WTC11 (cell line): ENCODE results near the gene RIPPLY2. TPM values are rescaled to one million over a fixed set of nuclear protein-coding genes. Genes with fewer than 3 reads are reported as not detected.

Experiments used
- ATAC-seq: fragments of 200-7000 bp; cut with Tn5 transposase; 2 replicates; pipeline ENCODE4 v1.10.0; 2021; ENCODE audit warnings: mild to moderate bottlenecking, moderate library complexity
- CTCF ChIA-PET: fragments of 300-600 bp; sonication (Branson Sonifier 250); formaldehyde crosslinking; loops from one replicate; lab custom pipeline; 2021; ENCODE audit warnings: antibody characterized with exemption; lab: Charles Lee
- POLR2A ChIA-PET: fragments of 350-600 bp; sonication (Branson Sonifier 250); formaldehyde crosslinking; loops from one replicate; lab custom pipeline; 2021; ENCODE audit warnings: antibody characterized with exemption; lab: Charles Lee
- DNase-seq: peaks from one replicate; pipeline ENCODE4 v3.0.0; 2021; ENCODE audit warnings: low spot score
- H3K27ac Mint-ChIP-seq: 2 replicates; pipeline ENCODE4 v1.8.0; 2021; ENCODE audit warnings: mixed read lengths
- H3K27me3 Mint-ChIP-seq: 2 replicates; pipeline ENCODE4 v1.8.0; 2021; ENCODE audit warnings: low read depth, mild to moderate bottlenecking, moderate library complexity, mixed read lengths
- H3K36me3 Mint-ChIP-seq: 2 replicates; pipeline ENCODE4 v1.8.0; 2021; ENCODE audit warnings: mixed read lengths
- H3K4me1 Mint-ChIP-seq: 2 replicates; pipeline ENCODE4 v1.8.0; 2022; ENCODE audit warnings: mixed read lengths
- H3K4me3 Mint-ChIP-seq: 2 replicates; pipeline ENCODE4 v1.8.0; 2021; ENCODE audit warnings: mild to moderate bottlenecking, moderate library complexity, mixed read lengths
- H3K9me3 Mint-ChIP-seq: 2 replicates; pipeline ENCODE4 v1.8.0; 2021; ENCODE audit warnings: mixed read lengths
- ATF1 ChIP-seq: sonication (generic); formaldehyde crosslinking; IDR thresholded peaks from 2 replicates; pipeline ENCODE4 v1.8.1; 2023; ENCODE audit warnings: mild to moderate bottlenecking, moderate library complexity, missing genetic modification reagents
- CREM ChIP-seq: sonication (generic); formaldehyde crosslinking; IDR thresholded peaks from 2 replicates; pipeline ENCODE4 v1.8.1; 2022; ENCODE audit warnings: mild to moderate bottlenecking, missing genetic modification reagents, moderate library complexity
- FOXJ3 ChIP-seq: sonication (generic); formaldehyde crosslinking; IDR thresholded peaks from 2 replicates; pipeline ENCODE4 v1.9.0; 2021; ENCODE audit warnings: missing genetic modification reagents, mild to moderate bottlenecking, borderline replicate concordance
- FOXP1 ChIP-seq: sonication (generic); formaldehyde crosslinking; IDR thresholded peaks from 2 replicates; pipeline ENCODE4 v1.8.0; 2022; ENCODE audit warnings: missing genetic modification reagents, mild to moderate bottlenecking, moderate library complexity, borderline replicate concordance
- IRF2 ChIP-seq: sonication (generic); formaldehyde crosslinking; IDR thresholded peaks from 2 replicates; pipeline ENCODE4 v1.8.0; 2022; ENCODE audit warnings: low read depth, missing genetic modification reagents, borderline replicate concordance
- MXD4 ChIP-seq: fragments of 250-450 bp; sonication (Bioruptor Pico); IDR thresholded peaks from 2 replicates; pipeline ENCODE4 v1.8.0; 2021; ENCODE audit warnings: mild to moderate bottlenecking, moderate library complexity, borderline replicate concordance
- NFE2L1 ChIP-seq: sonication (generic); formaldehyde crosslinking; IDR thresholded peaks from 2 replicates; pipeline ENCODE4 v1.8.1; 2023; ENCODE audit warnings: missing genetic modification reagents
- SOX15 ChIP-seq: fragments of 250-450 bp; sonication (Bioruptor Pico); IDR thresholded peaks from 2 replicates; pipeline ENCODE4 v1.9.0; 2021; ENCODE audit warnings: mild to moderate bottlenecking
- SP1 ChIP-seq: sonication (generic); formaldehyde crosslinking; conservative IDR thresholded peaks from 2 replicates; pipeline ENCODE4 v1.8.1; 2022; ENCODE audit warnings: missing genetic modification reagents
- TCF7 ChIP-seq: sonication (generic); formaldehyde crosslinking; IDR thresholded peaks from 2 replicates; pipeline ENCODE4 v1.8.0; 2022; ENCODE audit warnings: mild to moderate bottlenecking, low read depth, missing genetic modification reagents, moderate library complexity
- TEAD1 ChIP-seq: sonication (generic); formaldehyde crosslinking; IDR thresholded peaks from 2 replicates; pipeline ENCODE4 v1.8.0; 2022; ENCODE audit warnings: mild to moderate bottlenecking, missing genetic modification reagents
- TEAD4 ChIP-seq: sonication (generic); formaldehyde crosslinking; IDR thresholded peaks from 2 replicates; pipeline ENCODE4 v1.8.0; 2022; ENCODE audit warnings: mild to moderate bottlenecking, missing genetic modification reagents
- ZBTB21 ChIP-seq: sonication (generic); formaldehyde crosslinking; IDR thresholded peaks from 2 replicates; pipeline ENCODE4 v1.8.1; 2023; ENCODE audit warnings: mild to moderate bottlenecking, missing genetic modification reagents, borderline replicate concordance
- ZNF232 ChIP-seq: sonication (generic); formaldehyde crosslinking; IDR thresholded peaks from 2 replicates; pipeline ENCODE4 v1.8.0; 2022; ENCODE audit warnings: mild to moderate bottlenecking, missing genetic modification reagents
- total RNA-seq: library from RNA; stranded (reverse); gene quantifications from 3 replicates; pipeline ENCODE4 v1.2.3, GENCODE V29; 2021
- TF ChIP-seq, protein P1 (sequence below): fragments of 250-450 bp; sonication (Bioruptor Pico); IDR thresholded peaks from 2 replicates; pipeline ENCODE4 v1.9.0; 2021; ENCODE audit warnings: mild to moderate bottlenecking
- TF ChIP-seq, protein P2 (sequence below): sonication (generic); formaldehyde crosslinking; conservative IDR thresholded peaks from 2 replicates; pipeline ENCODE4 v1.8.1; 2023; ENCODE audit warnings: mild to moderate bottlenecking, low read depth, missing genetic modification reagents, moderate library complexity
- TF ChIP-seq, protein P3 (sequence below): sonication (generic); formaldehyde crosslinking; IDR thresholded peaks from 2 replicates; pipeline ENCODE4 v1.8.0; 2022; ENCODE audit warnings: mild to moderate bottlenecking, missing genetic modification reagents

RIPPLY2 gene
- total RNA-seq, 1 experiment from 2014 or later = 0.66 TPM

DNA sequence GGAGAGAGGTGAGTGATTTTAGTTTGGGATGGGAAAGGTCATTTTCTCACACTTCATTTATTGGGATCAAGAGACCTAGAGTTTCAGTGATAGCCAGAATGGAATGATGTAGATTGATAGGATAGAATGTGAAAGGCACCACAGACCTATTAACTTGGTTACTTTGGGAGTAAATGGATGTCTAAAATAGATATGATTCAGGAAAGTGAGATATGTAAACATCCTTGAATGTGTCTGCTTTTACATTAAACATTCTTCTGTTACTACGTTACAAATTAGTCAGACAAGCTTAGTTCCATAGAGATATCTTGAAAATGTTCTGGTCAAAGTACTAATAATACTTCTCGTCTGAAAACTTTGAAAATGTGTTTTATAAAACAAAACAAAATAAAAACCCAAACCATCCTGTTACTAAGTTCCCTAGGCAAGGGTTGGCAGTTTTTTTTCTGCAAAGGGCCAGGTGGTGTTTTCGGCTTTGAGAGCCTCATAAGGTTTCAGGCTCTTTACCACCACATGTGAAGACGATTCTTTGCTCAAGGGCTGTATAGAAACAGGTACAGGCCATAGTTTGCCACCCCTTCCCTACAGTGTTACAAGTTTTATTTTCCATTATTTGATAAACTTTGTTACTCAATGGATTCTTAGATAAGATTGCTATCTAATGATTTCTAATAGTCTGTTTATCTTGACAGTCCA is 9.8 kb downstream of the RIPPLY2 start:
- no peak for DNase-seq
- POLR2A ChIA-PET = no interaction called here
- peaks cover 36% of the 10 kb centered on the region for H3K36me3 Mint-ChIP-seq

DNA sequence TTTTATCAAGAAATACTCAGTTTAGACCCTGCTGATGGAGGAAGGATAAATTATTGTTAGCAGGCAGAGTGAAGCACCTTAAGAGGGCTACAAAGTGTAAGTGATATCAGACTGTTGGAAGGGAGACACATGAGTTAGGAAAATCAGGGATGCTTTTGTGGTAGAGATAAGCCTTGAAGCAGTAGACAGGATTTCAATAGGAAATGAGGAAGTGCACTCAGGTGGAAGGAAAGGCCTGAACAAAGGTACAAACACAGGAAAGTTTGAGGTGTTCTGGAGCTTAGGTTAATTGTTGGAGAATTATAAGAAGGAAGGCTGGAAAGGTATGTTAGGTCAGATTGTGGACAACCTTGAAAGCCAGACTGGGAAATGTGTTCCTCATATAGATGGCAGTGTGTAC is 13.9 kb downstream of the RIPPLY2 start:
- no peak for TF ChIP-seq ZNF232 (CRISPR knock-in tag)
- TF ChIP-seq FOXP1 (CRISPR knock-in tag) = no peak
- no peak for TF ChIP-seq SOX15 (CRISPR knock-in tag)
- TF ChIP-seq MXD4 (CRISPR knock-in tag) = no peak
- TF ChIP-seq IRF2 (CRISPR knock-in tag) = no peak
- TF ChIP-seq TEAD4 (CRISPR knock-in tag) = no peak
- TF ChIP-seq, all 79 proteins: peak for 0
- no peak for ATAC-seq
- Mint-ChIP-seq H3K9me3 (peaks cover 22% of the 10 kb centered on the region), H3K27me3 (no peaks in the 10 kb centered on the region; the same call in 1 of the 2 replicates), H3K4me3 (no peak overlapping the region), H3K36me3 (peaks cover 52% of the 10 kb centered on the region), H3K4me1 (no peaks in the 10 kb centered on the region), H3K27ac (no peak overlapping the region)
- POLR2A ChIA-PET = no interaction called here
- CTCF ChIA-PET = interaction anchor here (0.6 kb wide), 1 partner anchor 360 kb away, joined by 3 read pairs; the partner anchor contains the start of gene CEP162
- DNase-seq = no peak

More for the DNA sequence above, 9.8 kb downstream of the RIPPLY2 start:
- no peak overlapping the region for H3K27ac Mint-ChIP-seq
- CTCF ChIA-PET = no interaction called here
- H3K4me3 Mint-ChIP-seq = no peak overlapping the region
- H3K27me3 Mint-ChIP-seq = no peaks in the 10 kb centered on the region; the same call in 1 of the 2 replicates
- H3K4me1 Mint-ChIP-seq = peaks cover 20% of the 10 kb centered on the region
- TF ChIP-seq TEAD1 (CRISPR knock-in tag) (no peak), ATF1 (CRISPR knock-in tag) (no peak), SOX15 (CRISPR knock-in tag) (no peak), TCF7 (CRISPR knock-in tag) (no peak), SP1 (CRISPR knock-in tag) (no peak), FOXJ3 (no peak), ZBTB21 (CRISPR knock-in tag) (no peak), CREM (CRISPR knock-in tag) (no peak), NFE2L1 (CRISPR knock-in tag) (no peak)
- TF ChIP-seq, protein P1, sequence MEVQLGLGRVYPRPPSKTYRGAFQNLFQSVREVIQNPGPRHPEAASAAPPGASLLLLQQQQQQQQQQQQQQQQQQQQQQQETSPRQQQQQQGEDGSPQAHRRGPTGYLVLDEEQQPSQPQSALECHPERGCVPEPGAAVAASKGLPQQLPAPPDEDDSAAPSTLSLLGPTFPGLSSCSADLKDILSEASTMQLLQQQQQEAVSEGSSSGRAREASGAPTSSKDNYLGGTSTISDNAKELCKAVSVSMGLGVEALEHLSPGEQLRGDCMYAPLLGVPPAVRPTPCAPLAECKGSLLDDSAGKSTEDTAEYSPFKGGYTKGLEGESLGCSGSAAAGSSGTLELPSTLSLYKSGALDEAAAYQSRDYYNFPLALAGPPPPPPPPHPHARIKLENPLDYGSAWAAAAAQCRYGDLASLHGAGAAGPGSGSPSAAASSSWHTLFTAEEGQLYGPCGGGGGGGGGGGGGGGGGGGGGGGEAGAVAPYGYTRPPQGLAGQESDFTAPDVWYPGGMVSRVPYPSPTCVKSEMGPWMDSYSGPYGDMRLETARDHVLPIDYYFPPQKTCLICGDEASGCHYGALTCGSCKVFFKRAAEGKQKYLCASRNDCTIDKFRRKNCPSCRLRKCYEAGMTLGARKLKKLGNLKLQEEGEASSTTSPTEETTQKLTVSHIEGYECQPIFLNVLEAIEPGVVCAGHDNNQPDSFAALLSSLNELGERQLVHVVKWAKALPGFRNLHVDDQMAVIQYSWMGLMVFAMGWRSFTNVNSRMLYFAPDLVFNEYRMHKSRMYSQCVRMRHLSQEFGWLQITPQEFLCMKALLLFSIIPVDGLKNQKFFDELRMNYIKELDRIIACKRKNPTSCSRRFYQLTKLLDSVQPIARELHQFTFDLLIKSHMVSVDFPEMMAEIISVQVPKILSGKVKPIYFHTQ (CRISPR knock-in tag) = no peak
- TF ChIP-seq, protein P2, sequence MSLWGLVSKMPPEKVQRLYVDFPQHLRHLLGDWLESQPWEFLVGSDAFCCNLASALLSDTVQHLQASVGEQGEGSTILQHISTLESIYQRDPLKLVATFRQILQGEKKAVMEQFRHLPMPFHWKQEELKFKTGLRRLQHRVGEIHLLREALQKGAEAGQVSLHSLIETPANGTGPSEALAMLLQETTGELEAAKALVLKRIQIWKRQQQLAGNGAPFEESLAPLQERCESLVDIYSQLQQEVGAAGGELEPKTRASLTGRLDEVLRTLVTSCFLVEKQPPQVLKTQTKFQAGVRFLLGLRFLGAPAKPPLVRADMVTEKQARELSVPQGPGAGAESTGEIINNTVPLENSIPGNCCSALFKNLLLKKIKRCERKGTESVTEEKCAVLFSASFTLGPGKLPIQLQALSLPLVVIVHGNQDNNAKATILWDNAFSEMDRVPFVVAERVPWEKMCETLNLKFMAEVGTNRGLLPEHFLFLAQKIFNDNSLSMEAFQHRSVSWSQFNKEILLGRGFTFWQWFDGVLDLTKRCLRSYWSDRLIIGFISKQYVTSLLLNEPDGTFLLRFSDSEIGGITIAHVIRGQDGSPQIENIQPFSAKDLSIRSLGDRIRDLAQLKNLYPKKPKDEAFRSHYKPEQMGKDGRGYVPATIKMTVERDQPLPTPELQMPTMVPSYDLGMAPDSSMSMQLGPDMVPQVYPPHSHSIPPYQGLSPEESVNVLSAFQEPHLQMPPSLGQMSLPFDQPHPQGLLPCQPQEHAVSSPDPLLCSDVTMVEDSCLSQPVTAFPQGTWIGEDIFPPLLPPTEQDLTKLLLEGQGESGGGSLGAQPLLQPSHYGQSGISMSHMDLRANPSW (CRISPR knock-in tag) = no peak
- TF ChIP-seq, protein P3, sequence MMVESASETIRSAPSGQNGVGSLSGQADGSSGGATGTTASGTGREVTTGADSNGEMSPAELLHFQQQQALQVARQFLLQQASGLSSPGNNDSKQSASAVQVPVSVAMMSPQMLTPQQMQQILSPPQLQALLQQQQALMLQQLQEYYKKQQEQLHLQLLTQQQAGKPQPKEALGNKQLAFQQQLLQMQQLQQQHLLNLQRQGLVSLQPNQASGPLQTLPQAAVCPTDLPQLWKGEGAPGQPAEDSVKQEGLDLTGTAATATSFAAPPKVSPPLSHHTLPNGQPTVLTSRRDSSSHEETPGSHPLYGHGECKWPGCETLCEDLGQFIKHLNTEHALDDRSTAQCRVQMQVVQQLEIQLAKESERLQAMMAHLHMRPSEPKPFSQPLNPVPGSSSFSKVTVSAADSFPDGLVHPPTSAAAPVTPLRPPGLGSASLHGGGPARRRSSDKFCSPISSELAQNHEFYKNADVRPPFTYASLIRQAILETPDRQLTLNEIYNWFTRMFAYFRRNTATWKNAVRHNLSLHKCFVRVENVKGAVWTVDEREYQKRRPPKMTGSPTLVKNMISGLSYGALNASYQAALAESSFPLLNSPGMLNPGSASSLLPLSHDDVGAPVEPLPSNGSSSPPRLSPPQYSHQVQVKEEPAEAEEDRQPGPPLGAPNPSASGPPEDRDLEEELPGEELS (CRISPR knock-in tag) = no peak
- H3K9me3 Mint-ChIP-seq = peaks cover 13% of the 10 kb centered on the region
- no peak for ATAC-seq
